Measurements from ENCODE around the gene SMG9.
"Not testable (repeated sequence)": the region's sequence is repeated elsewhere in the genome, so short reads cannot be mapped to it uniquely, and the experiment has no call there.

Gene SMG9

GRCh38 chr19:43780706-43781525 is 26.2 kb upstream of the SMG9 start, which contains the start of gene KCNN4:
Gene KCNN4 (minus strand): TSS chr19:43780973. CDS start chr19:43780861, 112 bp downstream.
- H3K27ac ChIP-seq (ENCODE audit: insufficient read depth, low read depth, low read length, poor library complexity, severe bottlenecking), result no peak within 1 kb of the TSS
- H3K36me3 ChIP-seq (ENCODE audit: control insufficient read depth, insufficient read depth, low read length), result no peaks in the 10 kb centered on the region
- H3K9me3 ChIP-seq (ENCODE audit: control insufficient read depth, low read length), result no peaks in the 10 kb centered on the region
- peaks cover 14% of the 10 kb centered on the region for H3K4me1 ChIP-seq (ENCODE audit: control insufficient read depth, insufficient read depth, low read length)
- no peak within 1 kb of the TSS for H3K4me3 ChIP-seq (ENCODE audit: insufficient read depth, low read depth, low read length)
- peaks cover 4% of the 10 kb centered on the region for H3K27me3 ChIP-seq (ENCODE audit: control insufficient read depth, insufficient read depth, low read length, poor library complexity, severe bottlenecking)
- 76 to 77% methylated on average over 19 of the region's 19 CpGs for WGBS, 2 experiments

DNA sequence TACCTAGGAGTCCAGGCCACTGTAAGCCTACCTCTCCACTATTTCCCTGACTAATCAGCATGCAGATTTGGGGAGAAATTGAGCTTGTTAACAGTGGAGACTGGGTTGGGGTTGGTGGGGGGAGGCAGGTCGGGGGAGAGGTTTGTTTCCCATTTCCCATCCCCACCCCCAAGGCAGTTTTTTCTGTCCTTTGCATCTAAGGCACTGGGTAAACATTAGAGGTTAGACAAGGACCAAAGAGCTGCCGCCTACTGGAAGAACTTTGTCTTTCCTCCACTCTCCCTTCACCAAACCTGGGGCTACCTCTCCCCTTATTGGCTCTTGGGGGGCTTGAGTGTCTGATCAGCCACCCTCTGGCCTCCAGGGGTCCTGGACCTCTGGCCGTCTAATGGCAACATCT is 25.1 kb upstream of the SMG9 start:
- H3K27me3 ChIP-seq (ENCODE audit: control insufficient read depth, insufficient read depth, low read length, poor library complexity, severe bottlenecking), result peaks cover 14% of the 10 kb centered on the region
- H3K4me3 ChIP-seq (ENCODE audit: insufficient read depth, low read depth, low read length), result no peak overlapping the region
- peaks cover 14% of the 10 kb centered on the region for H3K4me1 ChIP-seq (ENCODE audit: control insufficient read depth, insufficient read depth, low read length)
- no peak overlapping the region for H3K27ac ChIP-seq (ENCODE audit: insufficient read depth, low read depth, low read length, poor library complexity, severe bottlenecking)
- WGBS, 2 experiments, result 48 to 58% methylated on average over 2 to 3 of the region's 3 CpGs
- no peaks in the 10 kb centered on the region for H3K36me3 ChIP-seq (ENCODE audit: control insufficient read depth, insufficient read depth, low read length)
- H3K9me3 ChIP-seq (ENCODE audit: control insufficient read depth, low read length), result no peaks in the 10 kb centered on the region

DNA sequence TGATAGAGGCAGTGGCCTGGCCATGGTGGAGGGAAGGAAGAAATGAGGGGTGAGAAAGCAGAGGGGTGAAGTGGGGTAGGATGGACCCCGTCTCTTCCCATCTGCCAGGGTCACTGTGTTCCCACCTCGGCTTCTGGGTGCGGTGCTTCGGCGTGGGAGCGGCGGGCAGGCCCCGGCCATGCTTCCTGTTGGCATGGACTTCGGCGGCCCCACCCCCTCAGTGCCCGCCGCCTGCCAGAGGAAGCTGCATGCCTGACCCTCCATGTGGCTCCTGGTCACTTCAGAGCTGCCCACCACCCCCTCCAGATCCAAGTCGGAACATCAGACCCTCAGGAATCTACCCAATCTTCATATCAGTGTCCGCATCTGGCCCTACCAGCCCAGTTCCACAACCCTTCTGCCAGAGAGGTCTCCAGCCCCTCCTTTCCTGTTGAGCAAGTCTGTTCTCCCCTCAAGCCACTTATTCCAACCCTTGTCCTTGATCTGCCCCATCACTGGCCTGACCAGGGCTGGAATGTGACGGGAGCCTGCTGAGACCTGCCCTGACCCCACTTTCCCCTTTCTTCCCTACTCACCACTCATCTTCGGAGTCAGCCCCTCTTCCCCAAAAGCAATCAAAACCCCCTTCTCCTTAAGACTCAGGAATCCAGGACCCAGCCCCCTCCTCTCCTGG is 24.5 kb upstream of the SMG9 start:
- Histone ChIP-seq H3K4me1 (ENCODE audit: control insufficient read depth, insufficient read depth, low read length) (peaks cover 19% of the 10 kb centered on the region), H3K4me3 (ENCODE audit: insufficient read depth, low read depth, low read length) (no peak overlapping the region), H3K9me3 (ENCODE audit: control insufficient read depth, low read length) (no peaks in the 10 kb centered on the region), H3K27ac (ENCODE audit: insufficient read depth, low read depth, low read length, poor library complexity, severe bottlenecking) (no peak overlapping the region), H3K27me3 (ENCODE audit: control insufficient read depth, insufficient read depth, low read length, poor library complexity, severe bottlenecking) (peaks cover 19% of the 10 kb centered on the region), H3K36me3 (ENCODE audit: control insufficient read depth, insufficient read depth, low read length) (no peaks in the 10 kb centered on the region)
- WGBS, 2 experiments, result 87 to 90% methylated on average over 16 of the region's 16 CpGs

GRCh38 chr19:43778651-43779050 is 23.9 kb upstream of the SMG9 start:
- no peaks in the 10 kb centered on the region for H3K36me3 ChIP-seq (ENCODE audit: control insufficient read depth, insufficient read depth, low read length)
- peaks cover 26% of the 10 kb centered on the region for H3K4me1 ChIP-seq (ENCODE audit: control insufficient read depth, insufficient read depth, low read length)
- no peak overlapping the region for H3K4me3 ChIP-seq (ENCODE audit: insufficient read depth, low read depth, low read length)
- peaks cover 26% of the 10 kb centered on the region for H3K27me3 ChIP-seq (ENCODE audit: control insufficient read depth, insufficient read depth, low read length, poor library complexity, severe bottlenecking)
- 86 to 87% methylated on average over 1 of the region's 1 CpG for WGBS, 2 experiments
- no peak overlapping the region for H3K27ac ChIP-seq (ENCODE audit: insufficient read depth, low read depth, low read length, poor library complexity, severe bottlenecking)
- no peaks in the 10 kb centered on the region for H3K9me3 ChIP-seq (ENCODE audit: control insufficient read depth, low read length)

- Histone ChIP-seq H3K27ac (ENCODE audit: insufficient read depth, low read depth, low read length, poor library complexity, severe bottlenecking) (no peak overlapping the region), H3K9me3 (ENCODE audit: control insufficient read depth, low read length) (no peaks in the 10 kb centered on the region), H3K36me3 (ENCODE audit: control insufficient read depth, insufficient read depth, low read length) (no peaks in the 10 kb centered on the region), H3K4me3 (ENCODE audit: insufficient read depth, low read depth, low read length) (no peak overlapping the region), H3K27me3 (ENCODE audit: control insufficient read depth, insufficient read depth, low read length, poor library complexity, severe bottlenecking) (peaks cover 40% of the 10 kb centered on the region), H3K4me1 (ENCODE audit: control insufficient read depth, insufficient read depth, low read length) (peaks cover 30% of the 10 kb centered on the region)
- whole genome bisulfite sequencing, 2 experiments, result 24 to 27% methylated on average over 4 of the region's 4 CpGs
These were observed 22.5 kb upstream of the SMG9 start for GRCh38 chr19:43777163-43777695.

DNA sequence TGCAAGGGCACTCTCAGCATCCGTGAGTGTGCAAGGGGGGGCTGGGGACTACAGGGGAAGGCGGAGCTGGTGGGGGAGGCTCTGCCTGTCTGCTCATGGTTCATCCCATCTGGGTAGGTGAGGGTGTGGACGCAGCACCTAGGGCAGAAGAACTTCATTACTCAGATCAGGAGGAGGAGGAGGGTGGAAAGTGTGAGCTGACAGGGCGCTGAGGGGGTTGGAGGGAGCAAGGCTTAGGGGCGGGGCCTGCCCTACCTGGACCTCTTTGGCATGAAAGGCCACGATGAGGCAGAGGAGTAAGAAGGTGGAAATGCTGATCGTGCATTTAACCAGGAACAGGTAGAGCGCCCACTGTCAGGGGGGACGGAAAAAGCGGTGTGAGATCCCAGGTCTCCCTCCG is 21.5 kb upstream of the SMG9 start:
- H3K27ac ChIP-seq (ENCODE audit: insufficient read depth, low read depth, low read length, poor library complexity, severe bottlenecking), result no peak overlapping the region
- H3K36me3 ChIP-seq (ENCODE audit: control insufficient read depth, insufficient read depth, low read length), result no peaks in the 10 kb centered on the region
- peaks cover 30% of the 10 kb centered on the region for H3K4me1 ChIP-seq (ENCODE audit: control insufficient read depth, insufficient read depth, low read length)
- no peak overlapping the region for H3K4me3 ChIP-seq (ENCODE audit: insufficient read depth, low read depth, low read length)
- peaks cover 49% of the 10 kb centered on the region for H3K27me3 ChIP-seq (ENCODE audit: control insufficient read depth, insufficient read depth, low read length, poor library complexity, severe bottlenecking)
- 64 to 68% methylated on average over 11 of the region's 11 CpGs for WGBS, 2 experiments
- no peaks in the 10 kb centered on the region for H3K9me3 ChIP-seq (ENCODE audit: control insufficient read depth, low read length)

DNA sequence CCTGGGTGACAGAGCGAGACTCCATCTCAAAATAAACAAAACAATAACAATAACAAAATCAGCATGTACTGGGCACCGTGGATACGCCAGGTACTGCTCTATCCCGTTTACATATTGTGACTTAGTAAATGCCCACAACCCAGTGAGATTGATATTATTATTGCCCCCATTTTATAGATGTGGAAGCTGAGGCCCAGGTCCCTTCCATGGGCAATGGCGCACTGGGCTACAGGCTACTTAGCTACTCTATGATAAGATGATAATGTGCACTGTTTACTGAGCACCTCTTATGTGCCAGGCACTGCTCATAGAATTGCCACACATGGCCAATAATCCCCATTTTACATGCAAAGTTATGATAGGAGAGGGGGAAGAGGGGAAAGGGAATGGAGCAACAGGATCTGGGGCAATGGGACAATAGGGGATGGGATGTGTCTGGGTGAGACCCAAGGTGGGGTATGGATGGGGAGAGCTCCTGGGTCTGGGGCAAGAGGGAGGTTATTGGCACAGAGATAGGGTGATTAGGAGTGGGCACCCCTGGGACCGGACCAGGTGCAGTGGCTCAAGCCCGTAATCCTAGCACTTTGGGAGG is 20.6 kb upstream of the SMG9 start:
- 85 to 93% methylated on average over 7 of the region's 7 CpGs for WGBS, 2 experiments
- H3K4me3 ChIP-seq (ENCODE audit: insufficient read depth, low read depth, low read length), result no peak overlapping the region
- H3K4me1 ChIP-seq (ENCODE audit: control insufficient read depth, insufficient read depth, low read length), result peaks cover 30% of the 10 kb centered on the region
- H3K36me3 ChIP-seq (ENCODE audit: control insufficient read depth, insufficient read depth, low read length), result no peaks in the 10 kb centered on the region
- no peak overlapping the region for H3K27ac ChIP-seq (ENCODE audit: insufficient read depth, low read depth, low read length, poor library complexity, severe bottlenecking)
- H3K9me3 ChIP-seq (ENCODE audit: control insufficient read depth, low read length), result no peaks in the 10 kb centered on the region
- peaks cover 58% of the 10 kb centered on the region for H3K27me3 ChIP-seq (ENCODE audit: control insufficient read depth, insufficient read depth, low read length, poor library complexity, severe bottlenecking)

GRCh38 chr19:43774940-43775258 is 20.1 kb upstream of the SMG9 start:
- not testable (repeated sequence) for H3K9me3 ChIP-seq (ENCODE audit: control insufficient read depth, low read length); H3K36me3 ChIP-seq (ENCODE audit: control insufficient read depth, insufficient read depth, low read length); H3K27ac ChIP-seq (ENCODE audit: insufficient read depth, low read depth, low read length, poor library complexity, severe bottlenecking); H3K4me3 ChIP-seq (ENCODE audit: insufficient read depth, low read depth, low read length)
- Histone ChIP-seq H3K4me1 (ENCODE audit: control insufficient read depth, insufficient read depth, low read length) (peaks cover 29% of the 10 kb centered on the region), H3K27me3 (ENCODE audit: control insufficient read depth, insufficient read depth, low read length, poor library complexity, severe bottlenecking) (peaks cover 60% of the 10 kb centered on the region)
- 84 to 85% methylated on average over 11 of the region's 11 CpGs for WGBS, 2 experiments

DNA sequence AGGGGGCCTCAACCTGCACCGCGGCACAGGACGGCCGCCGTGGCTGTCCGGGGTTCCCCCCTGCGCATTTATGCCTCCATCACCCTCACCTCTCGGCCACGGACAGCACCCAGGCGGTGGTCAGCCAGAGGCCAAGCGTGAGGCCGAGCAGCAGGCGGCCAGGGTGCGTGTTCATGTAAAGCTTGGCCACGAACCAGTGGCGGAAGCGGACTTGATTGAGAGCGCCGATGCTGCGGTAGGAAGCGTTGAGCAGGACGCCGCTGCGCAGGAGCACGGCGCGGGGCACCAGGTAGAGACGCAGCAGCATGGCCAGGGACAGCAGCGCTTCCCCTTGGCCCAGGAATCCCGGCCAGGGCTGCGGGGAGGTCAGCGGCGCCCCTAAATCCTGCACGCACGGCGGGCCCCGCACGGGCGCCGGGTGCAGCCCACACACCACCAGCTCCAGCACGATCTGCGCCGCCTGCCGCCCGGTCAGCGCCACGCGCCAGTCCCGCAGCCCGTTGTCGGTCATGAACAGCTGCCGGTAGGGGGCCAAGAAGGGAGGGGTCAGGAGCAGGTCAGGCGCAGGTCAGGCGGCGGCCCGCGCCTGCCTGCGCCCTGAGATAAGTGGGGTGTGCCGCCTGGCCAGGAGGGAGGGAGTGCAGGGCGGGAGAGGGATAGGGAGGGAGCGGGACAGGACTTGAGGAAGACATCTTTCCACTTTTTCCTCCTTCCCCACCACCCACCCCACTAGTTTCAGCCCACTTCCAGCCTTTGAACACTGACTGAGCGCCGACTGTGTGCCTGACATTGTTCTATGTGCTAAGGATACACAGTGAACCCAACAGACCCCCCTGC is 19.6 kb upstream of the SMG9 start:
- H3K27me3 ChIP-seq (ENCODE audit: control insufficient read depth, insufficient read depth, low read length, poor library complexity, severe bottlenecking), result peaks cover 60% of the 10 kb centered on the region
- H3K36me3 ChIP-seq (ENCODE audit: control insufficient read depth, insufficient read depth, low read length), result no peaks in the 10 kb centered on the region
- H3K9me3 ChIP-seq (ENCODE audit: control insufficient read depth, low read length), result no peaks in the 10 kb centered on the region
- no peak overlapping the region for H3K27ac ChIP-seq (ENCODE audit: insufficient read depth, low read depth, low read length, poor library complexity, severe bottlenecking)
- peak overlapping the region; percentile 26 for H3K4me3 ChIP-seq (ENCODE audit: insufficient read depth, low read depth, low read length)
- whole genome bisulfite sequencing, 2 experiments, result 6% methylated on average over 62 to 63 of the region's 63 CpGs
- H3K4me1 ChIP-seq (ENCODE audit: control insufficient read depth, insufficient read depth, low read length), result peaks cover 23% of the 10 kb centered on the region
